ENCODE measurements around the gene PRPSAP2.
A peak's percentile ranks its signal among the peaks of the same experiment; 100 is the strongest.
"Not testable (repeated sequence)": the region's sequence is repeated elsewhere in the genome, so short reads cannot be mapped to it uniquely, and the experiment has no call there.

The PRPSAP2 gene, protein sequence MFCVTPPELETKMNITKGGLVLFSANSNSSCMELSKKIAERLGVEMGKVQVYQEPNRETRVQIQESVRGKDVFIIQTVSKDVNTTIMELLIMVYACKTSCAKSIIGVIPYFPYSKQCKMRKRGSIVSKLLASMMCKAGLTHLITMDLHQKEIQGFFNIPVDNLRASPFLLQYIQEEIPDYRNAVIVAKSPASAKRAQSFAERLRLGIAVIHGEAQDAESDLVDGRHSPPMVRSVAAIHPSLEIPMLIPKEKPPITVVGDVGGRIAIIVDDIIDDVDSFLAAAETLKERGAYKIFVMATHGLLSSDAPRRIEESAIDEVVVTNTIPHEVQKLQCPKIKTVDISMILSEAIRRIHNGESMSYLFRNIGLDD

DNA sequence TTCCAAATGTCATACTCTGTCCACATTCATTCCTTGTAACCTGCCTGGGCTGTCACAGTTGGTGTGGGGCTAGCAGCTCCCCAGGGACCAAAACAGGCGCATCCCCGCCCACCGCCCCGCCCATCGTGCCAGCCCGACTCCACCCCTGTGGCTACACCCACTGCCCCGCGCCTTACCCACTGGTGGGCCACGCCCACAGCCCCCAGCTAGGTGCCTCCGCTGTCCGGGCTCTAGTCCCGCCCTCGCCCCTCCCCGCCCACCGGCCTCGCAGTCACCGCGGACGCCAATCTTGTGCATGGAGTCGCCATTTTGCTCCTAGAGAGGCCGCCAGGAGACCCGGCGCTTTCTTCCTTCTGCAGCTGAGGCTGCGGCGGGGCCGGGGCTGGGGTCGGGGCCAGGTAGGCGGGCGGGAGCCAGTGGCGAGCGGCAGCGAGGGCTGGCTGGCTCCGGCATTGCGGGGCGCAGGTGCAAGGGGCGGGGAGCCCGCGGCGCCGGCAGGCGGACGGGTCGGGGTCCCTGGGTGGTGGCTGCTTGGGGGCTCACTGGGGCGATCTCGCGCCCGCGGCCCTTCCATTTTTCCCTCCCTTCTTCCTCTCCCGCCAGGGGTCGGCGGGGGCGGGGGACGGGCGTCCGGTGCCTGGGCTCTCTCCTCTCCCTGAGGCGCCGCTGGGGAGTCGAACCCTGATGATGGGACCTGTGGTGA, at the start of gene PRPSAP2:
TSS of gene PRPSAP2 (plus strand) at position 268 of the 703 bp plus-strand sequence. CDS start 7,703 bp downstream, outside the sequence.
- peak; percentile 37 for DNase-seq (ENCODE audit: low read depth)

DNA sequence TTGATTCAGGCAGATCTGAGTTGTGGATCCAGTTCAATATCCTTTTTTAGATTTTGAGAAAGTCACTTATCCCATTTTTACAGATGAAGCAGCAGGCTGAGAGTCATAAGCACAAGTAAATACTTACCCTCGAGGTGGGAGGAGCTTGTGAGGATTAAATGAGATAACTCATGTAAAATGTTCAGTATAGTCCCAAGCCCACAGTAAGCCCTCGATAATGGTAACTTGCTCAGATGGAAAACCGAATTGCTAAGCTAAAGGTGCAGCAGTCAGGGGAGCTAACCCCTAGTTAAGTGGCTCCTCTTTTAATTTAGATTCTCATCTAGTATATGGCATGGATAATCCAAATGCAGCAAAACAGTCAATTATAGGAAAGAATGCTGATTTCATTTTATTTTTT, 42.0 kb upstream of the PRPSAP2 start:
- DNase-seq (ENCODE audit: low read depth) = not testable (repeated sequence)

DNA sequence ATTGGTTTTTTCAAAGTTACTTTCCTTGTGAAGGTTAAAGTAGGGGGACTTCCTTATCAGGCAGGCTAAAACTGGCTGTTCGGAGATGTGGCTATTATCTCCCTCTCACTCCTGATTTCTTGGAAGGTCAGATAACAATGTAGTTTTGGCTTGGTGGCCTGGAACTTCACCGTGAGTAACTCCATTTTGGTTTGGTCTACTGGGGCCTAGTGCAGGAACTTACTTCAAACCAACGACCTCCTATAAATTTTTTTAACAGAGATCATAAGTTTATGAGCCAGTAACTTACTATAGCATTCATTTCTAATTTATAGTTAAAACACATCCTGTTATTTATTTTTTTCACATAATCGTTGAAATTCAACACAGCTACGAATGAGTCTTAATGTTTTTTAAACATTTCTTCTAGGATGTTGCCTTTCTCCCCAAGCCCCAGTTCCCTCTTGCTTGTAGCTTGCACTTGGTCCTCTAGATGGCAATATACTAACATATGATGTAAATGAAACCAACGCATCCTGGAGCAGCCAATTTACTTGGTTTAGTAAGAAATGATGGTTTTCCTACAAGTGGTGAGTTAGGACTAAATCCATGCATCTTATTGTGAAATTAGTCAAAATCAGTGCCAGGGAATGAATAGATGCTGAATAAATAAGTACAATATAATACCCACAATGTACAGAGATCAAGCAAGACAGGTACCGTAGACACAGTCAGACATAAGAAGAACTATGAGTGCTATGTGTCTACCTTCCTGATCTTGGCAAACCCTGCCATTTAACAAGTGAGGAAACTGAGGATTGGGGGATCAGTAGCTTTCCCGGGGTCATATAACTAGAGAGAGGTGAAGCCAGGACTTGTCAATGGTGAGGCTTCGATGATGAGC, 41.2 kb upstream of the PRPSAP2 start:
- DNase-seq (ENCODE audit: low read depth) = not testable (repeated sequence)

DNA sequence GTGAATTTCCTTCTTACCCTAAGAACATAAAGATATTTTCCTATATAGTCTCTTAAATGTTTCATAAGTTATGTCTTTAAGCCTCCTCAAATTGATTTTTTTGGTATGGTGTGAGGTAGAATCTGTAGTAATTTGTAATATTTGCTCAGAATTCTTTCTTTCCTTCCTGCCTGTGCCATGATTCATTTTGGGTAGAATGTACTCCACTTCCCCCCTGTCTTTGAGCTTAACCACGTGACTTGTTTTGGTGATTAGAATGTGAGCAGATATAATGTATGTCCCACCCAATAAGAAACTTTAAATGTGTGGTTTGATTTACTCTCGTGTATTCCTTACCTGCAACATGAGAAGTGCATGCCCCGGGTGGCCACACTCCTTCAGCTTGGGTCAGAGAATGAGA, 36.5 kb upstream of the PRPSAP2 start:
- DNase-seq (ENCODE audit: low read depth) = not testable (repeated sequence)

DNA sequence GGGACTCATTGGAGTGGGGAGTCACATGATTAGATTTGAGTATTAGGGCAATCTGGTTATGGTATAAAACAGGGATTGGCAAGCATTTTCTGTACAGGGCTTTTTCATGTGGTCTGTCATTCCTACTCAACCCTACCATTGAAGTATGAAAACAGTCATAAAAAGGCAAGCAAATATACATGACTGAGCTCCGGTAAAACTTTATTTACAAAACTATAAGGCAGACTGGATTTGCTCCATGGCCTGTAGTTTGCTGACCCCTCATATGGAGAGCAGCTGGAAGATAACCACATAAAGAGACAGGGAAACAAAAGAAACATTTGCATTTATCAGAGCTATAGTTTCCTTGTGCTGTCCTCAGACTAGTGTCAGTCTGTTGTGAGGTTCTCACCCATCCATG, 30.3 kb upstream of the PRPSAP2 start:
- not testable (repeated sequence) for DNase-seq (ENCODE audit: low read depth)

DNA sequence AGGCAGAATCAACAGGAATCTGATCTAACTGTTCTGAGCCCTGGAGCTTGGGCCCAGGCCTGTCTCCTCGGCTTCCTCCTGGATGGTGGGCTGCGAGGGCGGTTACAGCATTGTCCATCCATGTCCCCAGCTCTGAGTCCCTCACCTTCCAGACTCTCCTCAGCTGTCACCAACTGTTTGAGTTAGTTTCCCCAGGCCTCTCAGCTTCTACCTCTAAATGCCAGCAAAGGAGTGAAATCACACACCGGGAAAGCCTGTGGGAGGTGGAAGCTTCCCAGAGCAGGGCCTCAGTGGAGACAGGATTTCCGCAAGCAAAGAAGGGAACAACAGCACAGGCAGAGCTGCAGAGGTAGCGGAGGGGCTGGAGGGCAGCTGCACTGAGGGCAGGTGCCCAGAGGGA, 9.4 kb upstream of the PRPSAP2 start:
- no peak for DNase-seq (ENCODE audit: low read depth)

DNA sequence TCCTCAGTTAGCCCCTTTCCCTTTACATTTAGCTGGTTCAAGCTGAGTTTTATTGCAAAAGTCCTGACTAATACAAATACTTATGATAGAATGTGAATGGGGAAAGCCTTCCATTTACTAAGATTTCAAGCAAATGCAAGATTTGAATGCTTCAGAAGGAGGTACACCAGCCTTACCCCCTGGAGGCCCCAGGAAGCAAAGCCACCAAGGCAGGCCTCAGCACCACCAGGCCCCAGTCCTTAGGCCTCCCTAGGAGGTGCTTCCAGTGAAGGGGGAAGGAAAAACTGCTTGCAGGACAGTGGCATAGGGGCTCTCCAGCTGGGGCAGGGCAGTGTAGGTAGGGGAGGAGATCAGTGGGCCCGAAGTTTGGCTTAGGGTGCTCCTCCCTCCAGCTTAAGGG, 7.3 kb upstream of the PRPSAP2 start:
- DNase-seq (ENCODE audit: low read depth) = no peak

DNA sequence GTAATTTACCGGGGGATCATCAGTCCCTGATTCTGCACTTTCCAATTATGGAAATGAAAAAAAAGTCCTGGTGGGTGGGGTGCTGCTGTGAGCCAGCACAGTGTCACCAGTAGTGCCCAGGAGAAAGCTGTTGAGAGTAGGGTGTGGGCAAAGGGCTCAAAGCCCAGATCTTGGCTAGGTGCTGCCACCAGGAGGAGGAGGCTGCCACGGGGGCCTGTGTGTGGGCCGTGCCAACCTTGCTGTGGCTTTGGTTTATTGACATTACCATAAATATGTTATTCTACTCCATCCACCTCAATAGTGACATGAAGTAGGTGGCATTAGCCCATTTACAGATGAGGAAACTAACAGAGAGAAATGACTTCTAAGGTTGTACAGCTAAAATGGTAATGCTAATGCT, 6.7 kb upstream of the PRPSAP2 start:
- DNase-seq (ENCODE audit: low read depth) = no peak

DNA sequence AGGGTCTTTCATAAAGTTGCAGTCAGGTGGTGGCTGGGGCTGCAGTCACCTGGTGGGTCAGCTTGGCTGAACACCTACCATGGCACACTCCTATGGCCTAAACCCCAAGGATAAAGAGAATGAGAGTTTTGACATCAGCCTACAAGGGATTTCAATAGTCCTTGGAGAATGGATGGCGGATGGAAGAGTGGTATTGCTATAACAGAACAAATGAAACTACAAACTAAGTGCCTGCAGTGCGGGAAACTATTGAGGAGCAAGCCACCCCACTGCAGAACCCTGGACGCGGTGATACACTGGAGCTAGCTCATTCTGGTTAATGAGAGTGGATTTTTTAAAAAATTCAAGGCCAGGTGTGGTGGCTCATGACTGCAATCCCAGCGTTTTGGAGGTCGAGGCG, 3.0 kb upstream of the PRPSAP2 start:
- no peak for DNase-seq (ENCODE audit: low read depth)

DNA sequence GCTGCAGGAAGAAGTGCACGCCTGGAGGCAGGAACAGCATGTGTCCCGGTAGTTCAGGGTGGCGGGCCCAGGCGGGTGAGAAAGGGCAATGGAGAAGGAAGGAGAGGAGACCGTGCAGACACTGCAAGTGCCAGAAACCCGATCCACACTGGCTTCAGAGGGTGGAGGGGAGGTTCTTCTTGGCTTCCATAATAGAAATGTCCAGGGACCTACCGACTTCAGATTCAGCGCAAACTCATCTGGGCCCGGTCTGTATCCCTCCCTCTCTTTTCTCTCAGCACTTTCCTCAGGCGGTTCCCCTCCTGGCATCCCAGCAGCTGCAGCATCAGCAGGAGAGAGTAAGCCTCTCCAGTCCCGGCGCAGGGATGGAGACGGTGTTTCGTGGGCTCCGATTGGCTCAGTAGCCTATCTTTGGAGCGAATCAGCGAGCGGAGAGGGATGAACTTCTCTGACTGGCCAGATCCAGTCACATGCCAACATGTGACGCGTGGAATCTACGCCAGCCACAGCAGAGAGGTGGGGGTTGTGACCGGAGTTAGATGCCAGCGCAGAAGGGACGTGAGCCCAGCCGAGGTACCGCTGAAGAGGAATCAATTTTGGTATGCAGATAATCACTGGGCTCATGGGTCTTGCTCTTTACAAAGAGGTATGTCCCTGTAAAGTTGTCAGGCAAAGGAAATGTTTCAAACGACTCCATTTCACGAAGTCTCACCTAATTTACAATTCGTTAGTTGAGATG, 1.9 kb upstream of the PRPSAP2 start:
- peak; percentile 90 for DNase-seq (ENCODE audit: low read depth)

DNA sequence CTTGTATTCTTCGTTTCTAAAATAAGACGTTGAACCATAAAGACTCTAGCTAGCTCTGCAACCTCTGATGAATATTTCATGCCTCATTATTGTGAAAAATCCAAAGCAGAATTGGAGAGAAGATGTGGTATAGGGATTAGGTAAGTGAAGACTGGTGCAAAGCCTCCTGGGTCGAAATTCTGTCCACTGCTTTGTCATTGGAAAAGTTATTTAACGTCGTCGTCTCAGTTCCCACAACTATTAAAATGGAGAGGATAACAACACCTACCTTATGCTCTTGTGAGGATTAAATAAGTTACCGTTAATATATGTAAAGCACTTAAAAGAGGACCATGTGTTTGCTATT, 1.4 kb upstream of the PRPSAP2 start:
- no peak for DNase-seq (ENCODE audit: low read depth)

DNA sequence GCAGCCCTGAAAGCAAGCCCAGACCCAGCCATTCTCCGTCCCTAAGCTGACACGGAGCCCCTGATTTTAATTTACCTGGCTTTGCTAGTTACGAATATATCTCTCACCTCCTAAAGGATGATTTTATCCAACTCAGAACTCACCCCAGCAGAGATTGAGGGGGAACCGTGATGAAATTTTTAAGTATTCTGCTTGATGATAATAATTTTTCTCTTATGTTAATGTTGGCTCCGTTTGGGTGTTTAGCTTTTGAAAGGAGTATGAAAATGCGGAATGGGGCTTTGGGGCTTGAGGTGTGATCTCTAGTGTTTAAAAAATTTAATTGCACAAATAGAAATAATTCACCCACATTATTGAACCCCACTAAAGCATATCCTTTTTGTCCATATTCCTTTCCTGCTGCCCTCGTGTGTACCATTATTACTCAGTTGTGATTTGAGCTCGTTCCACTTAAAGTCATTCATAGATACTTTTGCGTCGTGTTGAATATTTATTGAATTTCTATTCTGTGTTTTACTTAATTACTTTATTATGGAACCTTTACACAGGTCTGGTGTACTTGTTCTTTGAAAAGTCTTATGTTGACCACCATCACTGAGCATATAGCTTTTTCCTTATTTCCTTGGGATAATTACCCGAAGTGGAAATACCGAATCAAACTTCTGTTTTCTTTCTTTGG, 775 bp downstream of the PRPSAP2 start:
- DNase-seq (ENCODE audit: low read depth) = no peak

DNA sequence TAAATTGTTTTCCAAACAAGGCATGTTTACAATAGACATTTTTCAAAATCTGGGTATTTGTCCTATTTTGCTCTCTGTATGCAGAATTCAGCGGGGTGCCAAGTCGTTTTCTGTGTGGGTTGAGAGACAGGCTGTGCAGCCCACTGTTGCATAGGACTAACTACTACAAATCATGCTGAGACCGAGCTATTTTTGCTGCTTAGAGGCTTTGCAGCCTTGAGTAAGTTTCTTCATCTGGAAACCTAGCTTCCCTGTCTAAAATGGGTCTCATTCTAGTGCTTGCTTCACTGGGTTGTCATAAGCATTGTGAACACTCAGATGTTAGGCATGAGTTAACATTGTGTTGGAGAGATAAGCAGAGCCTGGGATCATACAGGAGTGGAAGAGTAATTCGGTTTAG, 1.3 kb downstream of the PRPSAP2 start:
- DNase-seq (ENCODE audit: low read depth) = no peak

DNA sequence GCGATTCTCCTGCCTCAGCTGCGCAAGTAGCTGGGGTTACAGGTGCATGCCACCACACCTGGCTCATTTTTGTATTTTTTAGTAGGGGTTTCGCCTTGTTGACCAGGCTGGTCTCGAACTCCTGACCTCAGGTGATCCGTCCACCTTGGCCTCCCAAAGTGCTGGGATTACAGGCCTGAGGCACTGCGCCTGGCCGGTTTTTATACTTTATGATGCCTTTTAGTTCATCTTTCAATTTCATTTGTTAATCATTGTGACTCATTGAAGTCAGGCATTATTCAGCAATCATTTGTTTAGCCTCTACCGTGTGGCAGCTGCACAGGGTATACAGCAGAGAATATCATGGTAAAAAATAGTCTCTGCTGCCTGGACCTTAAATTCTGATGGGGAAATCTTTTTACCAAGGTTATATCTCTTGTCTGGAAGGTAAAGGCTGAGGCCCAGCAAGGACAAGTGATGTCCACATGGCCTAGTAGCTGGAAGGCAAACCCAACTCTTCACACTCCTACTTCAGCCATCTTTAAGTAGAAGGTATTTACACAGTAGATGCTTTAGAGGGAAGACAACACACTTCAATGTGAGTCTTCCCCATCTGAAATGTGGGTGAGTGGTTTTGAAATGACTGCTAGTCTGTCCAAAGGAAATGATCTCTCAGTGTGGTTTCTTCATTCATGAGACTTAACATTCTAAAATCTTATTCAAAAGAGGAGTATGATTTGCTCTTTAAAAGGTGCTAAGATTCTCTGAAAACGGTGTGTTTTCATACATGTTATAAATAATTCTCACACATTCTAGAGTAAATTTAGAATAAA, 2.4 kb downstream of the PRPSAP2 start:
- no peak for DNase-seq (ENCODE audit: low read depth)

DNA sequence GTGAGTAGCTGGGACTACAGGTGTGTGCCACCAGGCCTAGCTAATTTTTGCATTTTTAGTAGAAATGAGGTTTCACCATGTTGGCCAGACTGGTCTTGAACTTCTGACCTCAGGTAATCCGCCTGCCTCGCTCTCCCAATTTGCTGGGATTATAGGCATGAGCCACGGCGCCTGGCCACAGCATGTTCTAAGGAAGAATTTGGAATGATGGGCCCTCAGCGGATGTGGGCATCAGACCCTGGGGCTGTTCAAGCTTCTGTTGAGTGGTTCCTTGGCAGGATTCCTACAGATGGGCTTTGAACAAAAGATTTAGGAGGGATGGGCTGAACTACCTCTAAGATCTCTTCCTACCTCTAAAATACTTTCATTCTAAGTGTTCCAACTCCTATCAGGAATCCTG, 4.1 kb downstream of the PRPSAP2 start:
- DNase-seq (ENCODE audit: low read depth) = no peak

DNA sequence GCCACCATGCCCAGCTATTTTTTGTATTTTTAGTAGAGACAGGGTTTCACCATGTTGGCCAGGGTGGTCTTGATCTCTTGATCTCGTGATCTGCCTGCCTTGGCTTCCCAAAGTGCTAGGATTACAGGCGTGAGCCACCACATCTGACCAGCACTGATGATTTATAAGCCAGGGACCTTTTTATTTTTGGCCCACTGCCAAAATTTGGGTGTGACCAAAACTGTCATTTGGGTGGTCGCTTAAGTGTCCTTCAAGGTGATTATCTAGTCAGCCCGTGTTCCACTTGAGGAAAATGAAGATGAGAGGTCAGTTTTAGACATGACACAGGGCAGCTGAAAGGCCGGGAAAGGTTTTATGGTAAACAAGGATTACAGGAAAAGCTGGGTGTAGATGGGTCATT, 7.1 kb downstream of the PRPSAP2 start:
- not testable (repeated sequence) for DNase-seq (ENCODE audit: low read depth)

DNA sequence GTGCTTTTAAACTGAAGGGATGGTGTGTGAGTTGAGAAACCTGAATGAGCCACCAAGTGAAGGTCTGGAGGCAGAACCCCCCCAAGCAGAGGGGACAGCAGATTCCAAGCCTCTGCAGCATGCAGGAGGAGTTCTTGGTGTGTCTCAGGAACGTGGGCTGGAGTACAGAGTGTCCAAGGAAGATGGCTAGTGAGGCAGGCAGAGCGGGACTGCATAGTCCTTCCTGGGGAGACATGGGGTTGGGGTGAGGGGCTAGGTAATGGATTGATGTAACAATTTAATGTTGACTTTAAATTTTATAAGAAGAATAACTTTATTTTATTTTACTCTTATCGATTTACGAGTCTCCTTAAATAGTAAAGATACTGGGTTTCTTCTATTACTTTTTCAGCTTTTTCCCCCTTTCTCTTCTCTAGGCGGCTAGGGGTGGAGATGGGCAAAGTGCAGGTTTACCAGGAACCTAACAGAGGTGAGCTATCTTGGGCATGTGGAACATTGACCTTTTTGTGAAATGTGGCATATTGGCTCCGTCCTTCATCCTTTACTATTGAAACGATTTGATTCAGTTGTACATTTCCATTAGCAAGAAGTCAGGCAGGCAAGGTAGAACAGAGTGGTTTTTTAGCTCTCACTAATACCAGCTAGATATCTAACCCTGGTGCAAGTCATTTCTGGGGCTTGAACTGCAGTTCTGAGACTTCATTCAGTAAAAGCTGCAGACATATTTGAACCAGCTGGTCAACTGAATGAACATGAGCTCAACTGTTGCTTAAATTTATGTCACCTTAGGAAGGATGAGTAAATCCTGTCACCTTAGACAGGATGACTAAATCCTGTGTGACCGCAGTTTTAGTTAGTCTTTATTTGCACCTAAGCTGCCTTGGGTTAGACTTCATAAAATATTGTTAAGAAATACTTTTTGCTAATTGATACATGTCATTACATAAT, 9.2 kb downstream of the PRPSAP2 start:
- no peak for DNase-seq (ENCODE audit: low read depth)

DNA sequence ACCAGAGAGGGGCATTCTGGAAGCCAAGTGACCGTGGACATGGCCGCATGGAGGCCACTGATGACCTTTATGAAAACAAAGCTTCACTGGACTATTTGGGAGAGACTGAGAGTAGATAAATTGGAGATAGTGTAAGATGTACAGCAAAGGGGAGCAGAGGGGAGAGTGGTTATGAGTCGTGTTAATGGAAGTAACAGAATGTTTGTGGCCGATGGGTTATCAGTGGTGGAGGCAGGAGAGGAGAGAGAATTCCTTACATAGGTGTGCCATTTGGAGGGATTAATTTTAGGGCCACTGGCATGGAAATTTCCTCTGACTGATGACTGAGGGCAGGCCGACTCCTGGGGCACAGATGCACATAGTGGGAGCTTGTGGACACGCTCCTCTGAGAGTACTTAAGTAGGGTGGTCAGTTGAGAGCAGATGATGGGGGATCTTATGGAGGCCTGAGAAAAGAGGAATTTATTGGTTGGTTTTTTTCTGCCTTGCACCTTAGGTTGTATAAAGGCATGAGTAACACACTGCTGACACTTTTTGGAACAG, 19.2 kb downstream of the PRPSAP2 start:
- DNase-seq (ENCODE audit: low read depth) = no peak

DNA sequence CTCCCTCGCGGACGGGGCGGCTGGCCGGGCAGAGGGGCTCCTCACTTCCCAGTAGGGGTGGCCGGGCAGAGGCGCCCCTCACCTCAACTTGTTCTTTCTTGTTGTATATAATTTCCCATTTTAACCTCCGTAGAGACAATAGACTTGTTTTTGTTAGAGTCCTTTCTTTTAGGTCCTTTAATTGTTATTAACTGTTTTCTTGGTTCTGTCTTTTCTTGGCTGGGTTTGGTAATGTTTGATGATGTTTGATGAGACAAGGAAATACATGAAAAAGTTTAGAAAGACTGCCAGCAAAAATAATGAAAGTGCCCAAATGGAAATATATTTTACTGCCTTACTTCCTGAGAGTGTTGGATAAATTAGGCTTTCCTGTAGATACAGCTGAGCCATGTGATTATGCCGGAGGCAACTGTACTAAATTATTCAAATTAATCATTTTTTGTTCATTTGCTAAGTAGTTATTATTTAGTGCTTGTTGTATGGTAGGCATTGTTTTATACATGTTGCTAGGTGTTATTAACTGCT, 30.9 kb downstream of the PRPSAP2 start:
- DNase-seq (ENCODE audit: low read depth) = no peak

Measured in GM04503 (cell line).